Tibial nerve (tissue), 3 donors: ENCODE data around the gene RIBC2.

Experiments
- CTCF ChIP-seq, 5 experiments: fragments of 200-600 bp in 3 of 5; fragments of 450-650 bp in 2 of 5; sonication (generic) in 3 of 5; IDR thresholded peaks; one replicate each; pipeline ENCODE4 v1.5.1; 2016 to 2019; ENCODE audit warnings: antibody characterized with exemption in 5 of 5, mild to moderate bottlenecking in 3 of 5, moderate library complexity in 2 of 5
- POLR2A ChIP-seq, 2 donors: fragments of 450-650 bp; IDR thresholded peaks; one replicate each; pipeline ENCODE4 v1.6.1; 2017; ENCODE audit warnings: antibody characterized with exemption in 2 of 2, mild to moderate bottlenecking in 2 of 2, moderate library complexity in 2 of 2

DNA sequence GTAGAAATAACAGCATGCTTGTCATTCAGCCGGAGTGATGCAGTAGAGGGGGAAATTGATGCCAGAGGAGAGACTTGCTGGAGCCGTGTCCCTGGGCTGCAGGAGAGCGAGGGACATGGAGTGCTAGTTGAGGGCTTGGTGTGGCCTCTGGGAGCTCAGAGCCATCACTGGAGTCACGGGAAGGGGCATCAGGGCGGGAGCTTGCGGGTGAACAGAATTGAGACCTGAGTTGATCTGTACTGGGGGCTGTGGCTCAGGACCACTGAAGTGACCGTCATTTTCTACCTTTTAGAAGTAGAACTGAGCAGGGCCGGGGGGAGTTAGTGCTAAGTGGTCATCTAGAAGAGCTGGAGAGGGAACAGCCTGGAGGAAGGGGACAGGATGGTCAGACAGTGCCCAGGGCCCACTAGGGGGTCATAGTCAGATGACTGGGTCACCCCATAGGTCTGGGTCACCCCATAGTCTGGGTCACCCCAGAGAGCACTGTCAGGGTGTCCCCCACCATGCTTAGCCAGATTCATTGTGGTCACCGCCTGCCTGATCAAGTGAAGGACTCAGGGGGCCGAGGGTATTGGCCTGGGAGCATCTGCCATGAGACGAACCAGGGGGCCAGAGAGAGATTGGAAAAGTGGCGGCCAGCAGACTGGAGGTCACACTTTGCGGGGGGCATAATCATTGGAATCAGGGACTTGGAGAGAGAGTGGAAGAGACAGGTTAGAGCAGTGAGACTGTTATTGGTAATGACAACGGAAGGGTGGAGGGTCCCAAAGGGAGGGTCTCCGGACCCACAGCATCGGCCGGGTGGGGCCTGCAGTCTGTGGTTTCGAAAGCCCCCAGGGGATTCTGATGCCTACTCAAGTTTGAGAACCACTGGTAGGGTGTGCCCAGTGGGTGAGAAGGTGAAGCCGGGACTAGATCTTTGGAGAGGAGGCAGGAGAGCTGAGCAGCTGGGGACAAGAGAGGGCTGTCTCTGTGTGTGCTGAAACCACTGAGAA lies 15.2 kb downstream of the RIBC2 start:
- TF ChIP-seq CTCF (IDR thresholded peaks at IDR 0.05), result no peak
- TF ChIP-seq POLR2A (IDR thresholded peaks at IDR 0.05), result no peak
